HFF-Myc (cell line): ENCODE data around the gene QRSL1.

Experiments used
- DNase-seq: peaks from one replicate; pipeline ENCODE4 v3.0.0-alpha.2; 2011; ENCODE audit warnings: low read depth; ENCODE audit errors: extremely low read depth
- H3K4me3 ChIP-seq: replicated peaks from 2 replicates; pipeline ENCODE4 v1.5.1; 2011; ENCODE audit warnings: low read depth, mild to moderate bottlenecking, control low read depth, low read length
- CTCF ChIP-seq: IDR thresholded peaks from 2 replicates; pipeline ENCODE4 v1.5.1; 2012; ENCODE audit warnings: mild to moderate bottlenecking, low read depth, low read length, control low read depth; ENCODE audit errors: missing control alignments

QRSL1 gene

GRCh38 chr6:106600329-106600728, 29.0 kb upstream of the QRSL1 start:
- H3K4me3 ChIP-seq = no peak overlapping the region
- DNase-seq = no peak
- TF ChIP-seq CTCF = no peak

GRCh38 chr6:106608080-106608668, 21.2 kb upstream of the QRSL1 start:
- TF ChIP-seq CTCF = peak; percentile 50
- H3K4me3 ChIP-seq = no peak overlapping the region
- peak; percentile 32 for DNase-seq

- no peak for DNase-seq
- peak; percentile 17 for TF ChIP-seq CTCF
- no peak overlapping the region for H3K4me3 ChIP-seq
These were observed 19.7 kb upstream of the QRSL1 start for GRCh38 chr6:106609699-106610098.

DNA sequence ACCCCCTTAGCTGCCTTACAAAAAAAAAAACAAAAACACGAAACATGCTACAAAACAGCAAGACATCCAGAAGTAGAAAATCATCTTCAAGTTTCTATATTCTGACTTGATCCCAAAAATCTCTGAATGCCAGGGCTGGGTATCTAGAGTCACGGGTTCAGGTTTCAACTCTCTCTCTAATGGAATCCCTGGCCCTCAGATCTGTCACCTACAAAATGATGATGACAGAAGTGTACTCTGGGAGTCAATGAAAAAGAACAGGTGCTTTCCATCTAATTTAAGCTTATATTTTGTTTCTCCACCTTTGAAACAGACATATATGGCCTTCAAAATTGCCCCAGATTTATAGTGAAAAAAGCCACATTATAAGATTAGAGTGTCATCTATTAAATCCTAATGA, 18.3 kb upstream of the QRSL1 start:
- TF ChIP-seq CTCF = no peak
- no peak for DNase-seq
- no peak overlapping the region for H3K4me3 ChIP-seq

DNA sequence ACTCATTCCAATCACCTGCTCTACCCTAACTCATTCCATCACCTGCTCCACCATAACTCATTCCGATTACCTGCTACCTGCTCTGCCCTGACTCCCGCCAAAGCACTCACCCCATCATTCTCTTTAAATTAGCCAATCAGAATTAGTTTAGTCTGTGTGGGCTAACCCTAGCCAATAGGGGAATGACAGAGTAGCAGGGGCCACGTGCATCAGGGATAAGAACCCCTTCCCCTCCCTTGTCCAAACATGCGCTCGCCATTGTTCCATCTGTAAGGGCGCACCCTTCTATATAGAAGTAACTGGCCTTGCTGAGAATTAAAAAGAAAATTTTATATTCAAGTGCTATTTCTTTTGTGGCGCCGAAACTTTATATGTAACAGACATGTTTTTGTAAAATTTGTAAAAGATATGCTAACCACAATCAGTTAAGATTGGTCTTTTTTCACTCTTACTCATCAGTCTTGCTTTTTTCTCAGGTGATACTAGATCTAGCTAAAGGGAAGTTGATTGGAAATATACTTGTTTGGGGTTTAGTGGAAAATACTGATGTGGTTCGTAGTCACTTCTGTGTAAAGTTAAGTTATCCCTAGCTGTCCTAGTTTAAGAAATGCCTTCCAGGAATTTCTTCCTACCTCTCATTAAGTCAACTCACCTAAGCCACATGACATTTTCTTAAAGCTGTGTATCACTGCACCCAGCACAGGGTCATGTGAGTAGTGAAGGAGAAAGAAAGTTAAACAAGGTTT, 16.5 kb upstream of the QRSL1 start:
- no peak for DNase-seq
- TF ChIP-seq CTCF = no peak
- no peak overlapping the region for H3K4me3 ChIP-seq

DNA sequence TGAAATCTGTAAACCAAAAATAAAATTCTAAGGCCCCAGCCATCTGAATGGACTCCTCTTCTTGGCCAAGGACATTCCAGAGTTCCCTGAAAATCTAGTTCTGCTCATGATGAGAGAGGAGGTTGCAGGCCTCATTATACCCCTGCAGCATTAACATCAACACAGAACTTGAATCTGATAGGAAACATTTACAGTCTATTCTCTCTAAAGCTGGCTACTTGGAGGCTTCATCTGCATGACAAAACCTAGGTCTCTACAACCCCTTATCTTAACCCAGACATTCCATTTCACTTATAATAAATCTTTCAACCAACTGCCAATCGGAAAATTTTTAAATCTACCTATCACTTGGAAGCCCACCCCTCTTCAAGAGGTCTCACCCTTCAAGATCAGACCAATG, 15.8 kb upstream of the QRSL1 start:
- TF ChIP-seq CTCF = no peak
- no peak for DNase-seq
- H3K4me3 ChIP-seq = no peak overlapping the region
